ENCODE results near the gene CD55.

Gene CD55, protein sequence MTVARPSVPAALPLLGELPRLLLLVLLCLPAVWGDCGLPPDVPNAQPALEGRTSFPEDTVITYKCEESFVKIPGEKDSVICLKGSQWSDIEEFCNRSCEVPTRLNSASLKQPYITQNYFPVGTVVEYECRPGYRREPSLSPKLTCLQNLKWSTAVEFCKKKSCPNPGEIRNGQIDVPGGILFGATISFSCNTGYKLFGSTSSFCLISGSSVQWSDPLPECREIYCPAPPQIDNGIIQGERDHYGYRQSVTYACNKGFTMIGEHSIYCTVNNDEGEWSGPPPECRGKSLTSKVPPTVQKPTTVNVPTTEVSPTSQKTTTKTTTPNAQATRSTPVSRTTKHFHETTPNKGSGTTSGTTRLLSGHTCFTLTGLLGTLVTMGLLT

GRCh38 chr1:207321079-207321789, at the start of gene CD55:
Gene CD55, plus strand, starts transcription at chr1:207321678. Its CDS starts 88 bp downstream, at chr1:207321766.
- Mint-ChIP-seq H3K4me3 (peak within 1 kb of the TSS; percentile 90), H3K9me3 (no peaks in the 10 kb centered on the region), H3K36me3 (ENCODE audit: insufficient read depth) (peaks cover 30% of the 10 kb centered on the region), H3K27me3 (no peaks in the 10 kb centered on the region), H3K27ac (ENCODE audit: low read depth) (peak within 1 kb of the TSS; percentile 96), H3K4me1 (peaks cover 17% of the 10 kb centered on the region)
- ATAC-seq (replicated peaks; ENCODE audit: extremely low read depth, poor library complexity, severe bottlenecking), result peak; percentile 91
- peak; percentile 95 to 99 for DNase-seq (ENCODE audit: low spot score in 2 of 2)

DNA sequence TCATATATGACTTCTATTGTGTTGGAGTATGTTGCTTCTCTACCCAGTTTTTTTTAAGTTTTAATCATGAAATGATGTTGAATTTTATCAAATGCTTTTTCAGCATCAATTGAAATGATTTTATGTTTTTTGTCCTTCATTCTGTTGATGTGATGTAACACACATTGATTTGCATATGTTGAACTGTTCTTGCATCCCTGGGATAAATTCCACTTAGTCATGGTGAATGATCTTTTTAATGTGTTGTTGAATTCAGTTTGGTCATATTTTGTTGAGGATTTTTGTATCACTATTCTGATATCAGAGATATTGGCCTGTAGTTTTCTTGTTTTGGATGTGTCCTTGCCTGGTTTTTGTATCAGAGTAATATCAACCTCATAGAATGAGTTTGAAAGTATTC, 46.6 kb upstream of the CD55 start:
- Mint-ChIP-seq H3K27me3 (peaks cover 43% of the 10 kb centered on the region), H3K9me3 (no peaks in the 10 kb centered on the region), H3K27ac (ENCODE audit: low read depth) (no peak overlapping the region), H3K36me3 (ENCODE audit: insufficient read depth) (no peaks in the 10 kb centered on the region), H3K4me1 (peaks cover 5% of the 10 kb centered on the region), H3K4me3 (no peak overlapping the region)
- ATAC-seq (replicated peaks; ENCODE audit: extremely low read depth, poor library complexity, severe bottlenecking) (no peak), DNase-seq (ENCODE audit: low spot score in 2 of 2) (no peak)

DNA sequence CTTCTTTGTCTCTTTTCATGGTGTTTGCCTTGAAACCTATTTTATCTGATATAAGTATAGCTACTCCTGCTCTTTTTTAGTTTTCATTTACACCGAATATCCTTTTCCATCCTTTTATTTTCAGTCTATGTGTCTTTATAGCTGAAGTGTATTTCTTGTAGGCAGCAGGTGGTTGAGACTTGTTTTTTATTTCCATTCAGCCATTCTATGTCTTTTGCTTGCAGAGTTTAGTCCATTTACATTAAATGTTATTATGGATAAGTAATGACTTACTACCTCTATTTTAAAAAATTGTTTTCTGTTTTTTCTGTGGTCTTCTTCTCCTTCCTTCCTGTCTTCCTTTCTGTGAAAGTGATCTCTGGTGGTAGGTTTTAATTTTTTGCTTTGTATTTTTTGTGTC, 45.0 kb upstream of the CD55 start:
- no peak for DNase-seq (ENCODE audit: low spot score in 2 of 2)
- H3K27me3 Mint-ChIP-seq, result peaks cover 58% of the 10 kb centered on the region
- H3K9me3 Mint-ChIP-seq, result no peaks in the 10 kb centered on the region
- H3K36me3 Mint-ChIP-seq (ENCODE audit: insufficient read depth), result no peaks in the 10 kb centered on the region
- no peak for ATAC-seq (replicated peaks; ENCODE audit: extremely low read depth, poor library complexity, severe bottlenecking)
- H3K27ac Mint-ChIP-seq (ENCODE audit: low read depth), result no peak overlapping the region
- H3K4me1 Mint-ChIP-seq, result peaks cover 5% of the 10 kb centered on the region
- H3K4me3 Mint-ChIP-seq, result no peak overlapping the region

GRCh38 chr1:207277241-207277640, 44.2 kb upstream of the CD55 start:
- DNase-seq (ENCODE audit: low spot score in 2 of 2), result no peak
- Mint-ChIP-seq H3K4me3 (no peak overlapping the region), H3K4me1 (peaks cover 5% of the 10 kb centered on the region), H3K27me3 (peaks cover 66% of the 10 kb centered on the region), H3K9me3 (no peaks in the 10 kb centered on the region), H3K27ac (ENCODE audit: low read depth) (no peak overlapping the region), H3K36me3 (ENCODE audit: insufficient read depth) (no peaks in the 10 kb centered on the region)
- no peak for ATAC-seq (replicated peaks; ENCODE audit: extremely low read depth, poor library complexity, severe bottlenecking)

- Mint-ChIP-seq H3K27ac (ENCODE audit: low read depth) (no peak overlapping the region), H3K4me3 (no peak overlapping the region), H3K4me1 (peaks cover 14% of the 10 kb centered on the region), H3K9me3 (no peaks in the 10 kb centered on the region), H3K27me3 (peaks cover 63% of the 10 kb centered on the region), H3K36me3 (ENCODE audit: insufficient read depth) (no peaks in the 10 kb centered on the region)
- ATAC-seq (replicated peaks; ENCODE audit: extremely low read depth, poor library complexity, severe bottlenecking), result no peak
- DNase-seq (ENCODE audit: low spot score in 2 of 2), result no peak
Measured at GRCh38 chr1:207279652-207280051, 41.8 kb upstream of the CD55 start.

- peaks cover 14% of the 10 kb centered on the region for H3K4me1 Mint-ChIP-seq
Measured at GRCh38 chr1:207280706-207281105, 40.8 kb upstream of the CD55 start.

DNA sequence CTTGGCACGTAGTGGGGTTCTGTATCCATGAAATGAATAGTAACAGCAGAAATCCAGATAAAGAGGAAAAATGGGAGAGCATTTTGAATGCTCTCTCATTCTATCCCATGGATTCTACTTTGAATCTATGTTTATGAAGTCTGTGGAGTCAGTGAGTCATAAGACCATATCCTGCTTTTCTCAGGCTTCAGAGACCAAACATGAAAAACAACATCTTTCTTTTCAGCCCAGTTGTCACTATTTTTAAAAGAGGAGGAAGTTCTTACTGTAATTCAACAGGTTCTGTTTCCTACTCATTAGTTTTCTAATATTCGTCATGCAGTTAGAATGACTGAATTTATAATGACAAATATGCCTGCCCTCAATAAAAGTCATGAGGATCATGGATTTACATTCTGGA, 39.4 kb upstream of the CD55 start:
- no peaks in the 10 kb centered on the region for H3K36me3 Mint-ChIP-seq (ENCODE audit: insufficient read depth)
- DNase-seq (ENCODE audit: low spot score in 2 of 2) (no peak), ATAC-seq (replicated peaks; ENCODE audit: extremely low read depth, poor library complexity, severe bottlenecking) (no peak)
- H3K27ac Mint-ChIP-seq (ENCODE audit: low read depth), result no peak overlapping the region
- H3K4me1 Mint-ChIP-seq, result peaks cover 14% of the 10 kb centered on the region
- H3K9me3 Mint-ChIP-seq, result no peaks in the 10 kb centered on the region
- peaks cover 63% of the 10 kb centered on the region for H3K27me3 Mint-ChIP-seq
- no peak overlapping the region for H3K4me3 Mint-ChIP-seq

More at GRCh38 chr1:207280706-207281105, 40.8 kb upstream of the CD55 start:
- DNase-seq (ENCODE audit: low spot score in 2 of 2) (no peak), ATAC-seq (replicated peaks; ENCODE audit: extremely low read depth, poor library complexity, severe bottlenecking) (no peak)
- Mint-ChIP-seq H3K36me3 (ENCODE audit: insufficient read depth) (no peaks in the 10 kb centered on the region), H3K27me3 (peaks cover 62% of the 10 kb centered on the region), H3K9me3 (no peaks in the 10 kb centered on the region), H3K27ac (ENCODE audit: low read depth) (no peak overlapping the region), H3K4me3 (no peak overlapping the region)

GRCh38 chr1:207282496-207283380, 38.7 kb upstream of the CD55 start:
- ATAC-seq (replicated peaks; ENCODE audit: extremely low read depth, poor library complexity, severe bottlenecking), result no peak
- DNase-seq (ENCODE audit: low spot score in 2 of 2), result no peak
- H3K27me3 Mint-ChIP-seq, result peaks cover 63% of the 10 kb centered on the region
- no peak overlapping the region for H3K4me3 Mint-ChIP-seq
- H3K4me1 Mint-ChIP-seq, result peaks cover 9% of the 10 kb centered on the region
- no peaks in the 10 kb centered on the region for H3K9me3 Mint-ChIP-seq
- no peaks in the 10 kb centered on the region for H3K36me3 Mint-ChIP-seq (ENCODE audit: insufficient read depth)
- H3K27ac Mint-ChIP-seq (ENCODE audit: low read depth), result no peak overlapping the region

GRCh38 chr1:207283421-207283820, 38.1 kb upstream of the CD55 start:
- no peak overlapping the region for H3K27ac Mint-ChIP-seq (ENCODE audit: low read depth)
- no peaks in the 10 kb centered on the region for H3K9me3 Mint-ChIP-seq
- DNase-seq (ENCODE audit: low spot score in 2 of 2) (no peak), ATAC-seq (replicated peaks; ENCODE audit: extremely low read depth, poor library complexity, severe bottlenecking) (no peak)
- peaks cover 69% of the 10 kb centered on the region for H3K27me3 Mint-ChIP-seq
- H3K36me3 Mint-ChIP-seq (ENCODE audit: insufficient read depth), result no peaks in the 10 kb centered on the region
- peaks cover 9% of the 10 kb centered on the region for H3K4me1 Mint-ChIP-seq
- no peak overlapping the region for H3K4me3 Mint-ChIP-seq

GRCh38 chr1:207284209-207284897, 37.1 kb upstream of the CD55 start:
- Mint-ChIP-seq H3K4me3 (no peak overlapping the region), H3K27me3 (peaks cover 74% of the 10 kb centered on the region), H3K9me3 (no peaks in the 10 kb centered on the region), H3K36me3 (ENCODE audit: insufficient read depth) (no peaks in the 10 kb centered on the region), H3K4me1 (peaks cover 9% of the 10 kb centered on the region), H3K27ac (ENCODE audit: low read depth) (no peak overlapping the region)
- DNase-seq (ENCODE audit: low spot score in 2 of 2) (no peak), ATAC-seq (replicated peaks; ENCODE audit: extremely low read depth, poor library complexity, severe bottlenecking) (no peak)

DNA sequence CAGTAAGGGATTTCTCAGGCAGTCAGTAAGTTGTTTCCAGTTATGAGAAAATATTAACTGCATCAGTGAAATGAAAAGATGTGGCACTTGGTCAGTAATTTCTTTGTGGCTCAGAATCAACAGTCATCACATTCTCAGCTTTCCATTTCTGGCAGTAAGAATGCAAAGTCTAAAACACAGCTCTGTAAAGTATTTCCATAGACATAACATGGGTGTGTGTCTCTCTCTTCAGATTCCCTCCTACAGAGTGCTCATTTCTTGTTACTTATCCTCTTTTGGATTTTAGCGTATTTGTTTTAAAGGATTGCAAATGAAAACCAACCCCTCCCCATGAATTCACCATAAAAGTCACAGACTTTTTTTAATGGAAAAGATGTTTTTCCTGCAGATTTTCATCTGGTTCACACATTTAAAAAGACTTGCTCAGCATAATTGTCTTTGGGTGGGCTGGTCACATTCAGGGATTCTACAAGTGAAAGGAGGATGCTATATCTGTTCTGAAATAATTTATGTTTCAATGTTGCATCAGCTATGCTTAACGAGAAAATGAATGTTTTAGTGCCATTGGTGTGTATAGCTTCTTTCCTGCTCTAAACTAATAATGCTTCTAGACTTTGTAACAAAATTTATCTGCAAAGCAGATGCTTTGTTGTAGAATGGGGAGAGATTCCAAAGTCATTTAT, 34.6 kb upstream of the CD55 start:
- DNase-seq (ENCODE audit: low spot score in 2 of 2), result no peak
- Mint-ChIP-seq H3K27me3 (peaks cover 54% of the 10 kb centered on the region), H3K4me3 (no peak overlapping the region), H3K9me3 (peaks cover 4% of the 10 kb centered on the region), H3K36me3 (ENCODE audit: insufficient read depth) (no peaks in the 10 kb centered on the region), H3K27ac (ENCODE audit: low read depth) (no peak overlapping the region), H3K4me1 (peaks cover 9% of the 10 kb centered on the region)
- no peak for ATAC-seq (replicated peaks; ENCODE audit: extremely low read depth, poor library complexity, severe bottlenecking)

All from central memory CD8-positive, alpha-beta T cell (primary cell).